ENCODE results near the gene E2F2.

- TF ChIP-seq, protein P1, sequence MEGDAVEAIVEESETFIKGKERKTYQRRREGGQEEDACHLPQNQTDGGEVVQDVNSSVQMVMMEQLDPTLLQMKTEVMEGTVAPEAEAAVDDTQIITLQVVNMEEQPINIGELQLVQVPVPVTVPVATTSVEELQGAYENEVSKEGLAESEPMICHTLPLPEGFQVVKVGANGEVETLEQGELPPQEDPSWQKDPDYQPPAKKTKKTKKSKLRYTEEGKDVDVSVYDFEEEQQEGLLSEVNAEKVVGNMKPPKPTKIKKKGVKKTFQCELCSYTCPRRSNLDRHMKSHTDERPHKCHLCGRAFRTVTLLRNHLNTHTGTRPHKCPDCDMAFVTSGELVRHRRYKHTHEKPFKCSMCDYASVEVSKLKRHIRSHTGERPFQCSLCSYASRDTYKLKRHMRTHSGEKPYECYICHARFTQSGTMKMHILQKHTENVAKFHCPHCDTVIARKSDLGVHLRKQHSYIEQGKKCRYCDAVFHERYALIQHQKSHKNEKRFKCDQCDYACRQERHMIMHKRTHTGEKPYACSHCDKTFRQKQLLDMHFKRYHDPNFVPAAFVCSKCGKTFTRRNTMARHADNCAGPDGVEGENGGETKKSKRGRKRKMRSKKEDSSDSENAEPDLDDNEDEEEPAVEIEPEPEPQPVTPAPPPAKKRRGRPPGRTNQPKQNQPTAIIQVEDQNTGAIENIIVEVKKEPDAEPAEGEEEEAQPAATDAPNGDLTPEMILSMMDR (IDR thresholded peaks at IDR 0.05) = peak; percentile 20
- TF ChIP-seq TEAD4 (IDR thresholded peaks at IDR 0.05; ENCODE audit: borderline replicate concordance, insufficient read depth) (no peak), RAD21 (IDR thresholded peaks at IDR 0.05; ENCODE audit: low read length) (no peak)
Observed at GRCh38 chr1:23483321-23484252, 47.4 kb downstream of the E2F2 start, which contains the start of gene ASAP3.

Data from SK-N-SH (cell line).